ENCODE results near the gene DAP.

- no peak for TF ChIP-seq CTCF (conservative IDR thresholded peaks at IDR 0.05; ENCODE audit: low read depth, low read length)
- TF ChIP-seq POLR2A (IDR thresholded peaks at IDR 0.05; ENCODE audit: low read depth, low read length): no peak
- no peak for TF ChIP-seq FOS (IDR thresholded peaks at IDR 0.05; ENCODE audit: low read depth, low read length)
- TF ChIP-seq MXI1 (IDR thresholded peaks at IDR 0.05; ENCODE audit: borderline replicate concordance, low read depth, low read length): no peak
- no peak for TF ChIP-seq CEBPB (IDR thresholded peaks at IDR 0.05; ENCODE audit: low read depth, low read length)
- no peak for TF ChIP-seq MAFK (IDR thresholded peaks at IDR 0.05; ENCODE audit: low read depth, low read length)
- TF ChIP-seq ELK1 (IDR thresholded peaks at IDR 0.05; ENCODE audit: borderline replicate concordance, low read depth, low read length): no peak
- no peak for TF ChIP-seq RCOR1 (IDR thresholded peaks at IDR 0.05; ENCODE audit: insufficient replicate concordance, low read length)
- TF ChIP-seq SMC3 (IDR thresholded peaks at IDR 0.05; ENCODE audit: low read depth, low read length): no peak
- TF ChIP-seq RFX5 (IDR thresholded peaks at IDR 0.05; ENCODE audit: low read depth, low read length): no peak
- no peak for TF ChIP-seq BHLHE40 (IDR thresholded peaks at IDR 0.05; ENCODE audit: low read depth, low read length)
- TF ChIP-seq USF2 (IDR thresholded peaks at IDR 0.05; ENCODE audit: low read depth, low read length): no peak
- no peak for TF ChIP-seq NFE2L2 (IDR thresholded peaks at IDR 0.05; ENCODE audit: low read depth, low read length)
These were observed 111.2 kb downstream of the DAP start for GRCh38 chr5:10649666-10650380.
